Body of pancreas (tissue), 4 donors: ENCODE results near the gene TMC1.

Source experiments
- CTCF ChIP-seq, 7 experiments: fragments of 450-650 bp in 4 of 7; fragments of 200-600 bp in 3 of 7; sonication (generic) in 3 of 7; IDR thresholded peaks; one replicate each; pipeline ENCODE4 v1.5.1; 2016 to 2019; ENCODE audit warnings: antibody characterized with exemption in 7 of 7
- POLR2A ChIP-seq, 3 donors: fragments of 450-650 bp; IDR thresholded peaks; one replicate each; pipeline ENCODE4 v1.6.1; 2016; ENCODE audit warnings: antibody characterized with exemption in 3 of 3, mild to moderate bottlenecking in 2 of 3

DNA sequence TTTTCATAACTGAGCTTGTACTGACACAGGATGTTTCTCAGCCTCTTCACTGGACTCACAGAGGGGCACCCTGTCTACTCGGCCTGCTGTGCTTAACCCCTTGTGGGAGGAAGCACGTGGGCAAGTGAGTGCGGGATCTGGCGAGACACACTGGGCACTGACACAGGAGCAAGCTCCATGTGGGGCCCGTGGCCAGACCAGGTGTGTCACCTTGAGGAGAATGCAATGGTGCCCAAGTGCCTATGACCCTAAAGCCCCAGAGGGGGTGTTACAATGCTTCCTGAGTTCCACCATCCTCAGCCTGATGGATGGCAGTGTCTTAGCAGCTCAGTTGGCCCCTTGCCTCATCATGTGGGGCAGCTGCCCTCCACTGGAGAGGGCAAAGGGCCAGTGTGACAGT is 302.6 kb downstream of the TMC1 start:
- no peak for TF ChIP-seq POLR2A (IDR thresholded peaks at IDR 0.05)
- no peak for TF ChIP-seq CTCF (IDR thresholded peaks at IDR 0.05)
